Psoas muscle (tissue), 8 donors: ENCODE results near the gene TBX4. TPM values are rescaled to one million over a fixed set of nuclear protein-coding genes. Genes with fewer than 3 reads are reported as not detected.
"Not testable (repeated sequence)": the region's sequence is repeated elsewhere in the genome, so short reads cannot be mapped to it uniquely, and the experiment has no call there.

ENCODE experiments used
- ATAC-seq, 4 donors: fragments of 200-7000 bp; cut with Tn5 transposase; one replicate each; pipeline ENCODE4 v1.9.1; 2020; ENCODE audit warnings: moderate library complexity in 3 of 4, mild to moderate bottlenecking in 2 of 4
- DNase-seq, 2 donors: peaks; one replicate each; pipeline ENCODE4 v3.0.0-alpha.2; 2020
- H3K27ac ChIP-seq: fragments of 200-600 bp; one replicate; pipeline ENCODE4 v1.8.0; 2022
- H3K27me3 ChIP-seq, 3 donors: fragments of 200-600 bp in 1 of 3; one replicate each; pipeline versions ENCODE4 v1.6.1 to v1.8.0; 2013 to 2022; ENCODE audit warnings: low read length in 2 of 3, mild to moderate bottlenecking in 2 of 3, moderate library complexity in 1 of 3; ENCODE audit not compliant: insufficient read depth in 3 of 3
- H3K36me3 ChIP-seq, 2 donors: fragments of 200-600 bp in 1 of 2; one replicate each; pipeline versions ENCODE4 v1.6.1 to v1.8.0; 2013 to 2022; ENCODE audit warnings: low read depth in 1 of 2, mild to moderate bottlenecking in 1 of 2, moderate library complexity in 1 of 2; ENCODE audit not compliant: insufficient read depth in 1 of 2
- H3K4me1 ChIP-seq: fragments of 200-600 bp; one replicate; pipeline ENCODE4 v1.8.0; 2022
- H3K4me3 ChIP-seq: fragments of 200-600 bp; one replicate; pipeline ENCODE4 v1.8.0; 2022; ENCODE audit warnings: mild to moderate bottlenecking
- H3K9me3 ChIP-seq: fragments of 200-600 bp; one replicate; pipeline ENCODE4 v1.8.0; 2022
- WGBS, 3 donors: extraction: QIAGEN DNeasy Blood & Tissue Kit; methylation state at CpG; one replicate each; pipeline versions ENCODE4 v1.1.6 to v1.1.7; 2013; 5-methylcytosine and 5-hydroxymethylcytosine counted together
- intact Hi-C, 2 donors: fragments of 100-400 bp; cut with DNase I; formaldehyde crosslinking; loops; one replicate each; pipeline versions ENCODE4 v1.11.0 to v1.14.2; 2022
- polyA plus RNA-seq, 3 donors: library from polyadenylated mRNA; stranded (reverse); fragments of 200-250 nt; gene quantifications; one replicate each; pipeline ENCODE4 v1.2.3, GENCODE V29; 2013
- total RNA-seq, 4 donors: library from RNA; stranded (reverse); fragmentation: NEBNext Ultra II Directional in 2 of 4; extraction: Animal tissue kit (Norgen Biotek cat#: 25700) in 2 of 4; gene quantifications; one replicate each; pipeline versions ENCODE4 v1.2.1 to v1.2.4, GENCODE V29; 2021 to 2023
- TF ChIP-seq, protein P1 (sequence below): fragments of 200-600 bp; IDR thresholded peaks from one replicate; pipeline ENCODE4 v1.8.0; 2022; ENCODE audit warnings: antibody characterized with exemption
- donor health status: healthy with polysubstance abuse.
- donor health status: DM: no; HTN: no; CAD: no; lungs with moderate emphysema.
- donor health status: Bipolar disorder and iron deficiency.
- donor health status: healthy.
- donor health status: DM: yes; HTN: yes; CAD: no.
- donor health status: DM: no; HTN: no; CAD: no.
- donor health status: DM: no; HTN: no; CAD: no.
- donor health status: DM: yes; HTN: yes; CAD: no.

The TBX4 gene
- total and polyA plus RNA-seq, 7 donors: 0.22 TPM; not detected in 6

DNA sequence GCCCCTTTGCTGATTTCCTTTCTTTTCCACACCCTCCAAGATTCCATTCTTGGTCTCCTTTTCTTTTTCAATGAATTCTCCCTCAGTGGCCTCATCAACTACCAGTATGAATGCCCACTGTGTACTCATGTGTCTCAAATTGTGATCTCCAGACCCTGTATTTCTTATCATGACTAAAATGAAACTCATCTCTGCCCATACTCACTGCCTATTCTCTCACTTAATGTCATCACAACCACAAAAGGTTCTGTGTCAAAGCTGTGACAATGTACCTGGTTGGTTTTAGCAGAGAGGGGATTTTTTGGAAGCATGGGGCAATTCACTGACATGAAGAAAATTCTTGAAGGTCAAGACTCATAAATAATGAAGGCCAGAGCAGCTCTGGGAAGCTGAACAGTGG is 11.5 kb upstream of the TBX4 start:
- peaks cover under 1% of the 10 kb centered on the region for H3K9me3 ChIP-seq
- H3K36me3 ChIP-seq: no peaks in the 10 kb centered on the region
- H3K27ac ChIP-seq: no peak overlapping the region
- TF ChIP-seq, protein P1, sequence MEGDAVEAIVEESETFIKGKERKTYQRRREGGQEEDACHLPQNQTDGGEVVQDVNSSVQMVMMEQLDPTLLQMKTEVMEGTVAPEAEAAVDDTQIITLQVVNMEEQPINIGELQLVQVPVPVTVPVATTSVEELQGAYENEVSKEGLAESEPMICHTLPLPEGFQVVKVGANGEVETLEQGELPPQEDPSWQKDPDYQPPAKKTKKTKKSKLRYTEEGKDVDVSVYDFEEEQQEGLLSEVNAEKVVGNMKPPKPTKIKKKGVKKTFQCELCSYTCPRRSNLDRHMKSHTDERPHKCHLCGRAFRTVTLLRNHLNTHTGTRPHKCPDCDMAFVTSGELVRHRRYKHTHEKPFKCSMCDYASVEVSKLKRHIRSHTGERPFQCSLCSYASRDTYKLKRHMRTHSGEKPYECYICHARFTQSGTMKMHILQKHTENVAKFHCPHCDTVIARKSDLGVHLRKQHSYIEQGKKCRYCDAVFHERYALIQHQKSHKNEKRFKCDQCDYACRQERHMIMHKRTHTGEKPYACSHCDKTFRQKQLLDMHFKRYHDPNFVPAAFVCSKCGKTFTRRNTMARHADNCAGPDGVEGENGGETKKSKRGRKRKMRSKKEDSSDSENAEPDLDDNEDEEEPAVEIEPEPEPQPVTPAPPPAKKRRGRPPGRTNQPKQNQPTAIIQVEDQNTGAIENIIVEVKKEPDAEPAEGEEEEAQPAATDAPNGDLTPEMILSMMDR: no peak
- no peak overlapping the region for H3K4me3 ChIP-seq
- no peaks in the 10 kb centered on the region for H3K4me1 ChIP-seq
- intact Hi-C loops: no loop called here
- DNase-seq: no peak
- ATAC-seq: no peak
- H3K27me3 ChIP-seq: peaks cover 0 to 25% (median 2%) of the 10 kb centered on the region in 3 donors

DNA sequence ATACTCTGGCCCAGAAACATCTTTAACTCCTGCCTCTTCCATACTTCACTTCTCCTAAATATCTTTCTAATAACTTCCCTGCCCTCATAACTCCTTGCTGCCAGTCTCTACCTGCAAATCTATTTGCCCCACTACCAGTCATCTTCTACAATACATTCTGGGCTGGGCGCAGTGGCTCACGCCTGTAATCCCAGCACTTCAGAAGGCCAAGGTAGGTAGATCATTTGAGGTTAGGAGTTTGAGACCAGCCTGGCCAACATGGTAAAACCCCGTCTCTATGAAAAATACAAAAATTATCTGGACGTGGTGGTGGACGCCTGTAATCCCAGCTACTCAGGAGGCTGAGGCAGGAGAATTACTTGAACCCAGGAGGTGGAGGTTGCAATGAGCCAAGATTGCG is 10.7 kb upstream of the TBX4 start:
- 94 to 96% (median 96%) methylated on average over 6 of the region's 6 CpGs for WGBS, 3 donors

DNA sequence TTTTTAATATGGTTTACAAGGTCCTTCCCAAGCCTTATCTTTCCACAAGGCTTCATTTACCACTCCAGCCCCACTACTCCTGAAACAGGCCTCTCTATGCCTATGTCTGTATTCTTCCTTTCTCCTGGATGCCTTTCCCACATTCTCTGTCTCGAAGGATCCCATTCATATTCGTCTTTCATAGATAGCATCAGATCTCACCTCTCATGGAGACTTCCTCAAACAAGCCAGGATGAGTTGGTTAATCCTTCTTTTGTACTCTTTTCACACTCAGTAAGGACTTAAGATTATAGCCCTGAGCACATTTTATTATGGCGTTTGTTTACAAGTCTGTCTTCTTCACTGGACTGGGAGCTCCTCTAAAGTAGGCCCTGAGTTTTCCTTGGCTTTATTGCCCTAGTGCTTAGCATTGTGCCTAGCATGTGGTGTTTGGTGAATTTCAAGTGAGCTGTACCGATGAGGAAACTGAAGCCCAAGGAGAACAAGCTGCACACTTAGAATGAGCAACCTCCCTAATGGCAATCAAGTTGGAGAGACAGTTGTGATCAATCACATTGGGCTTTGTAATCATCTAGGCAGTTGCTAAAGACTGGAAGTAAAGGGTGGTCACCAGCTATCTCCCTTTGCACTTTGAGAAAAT is 10.0 kb upstream of the TBX4 start:
- intact Hi-C loops: no loop called here
- WGBS, 3 donors: 69 to 76% (median 74%) methylated on average over 4 of the region's 4 CpGs
- ATAC-seq: no peak

More for the DNA sequence above, 10.7 kb upstream of the TBX4 start:
- DNase-seq, intact Hi-C loops, H3K9me3 ChIP-seq, ATAC-seq, H3K4me3 ChIP-seq, H3K4me1 ChIP-seq, H3K27ac ChIP-seq, H3K36me3 ChIP-seq: not testable (repeated sequence)
- peaks cover 0 to 25% (median 2%) of the 10 kb centered on the region in 3 donors for H3K27me3 ChIP-seq

DNA sequence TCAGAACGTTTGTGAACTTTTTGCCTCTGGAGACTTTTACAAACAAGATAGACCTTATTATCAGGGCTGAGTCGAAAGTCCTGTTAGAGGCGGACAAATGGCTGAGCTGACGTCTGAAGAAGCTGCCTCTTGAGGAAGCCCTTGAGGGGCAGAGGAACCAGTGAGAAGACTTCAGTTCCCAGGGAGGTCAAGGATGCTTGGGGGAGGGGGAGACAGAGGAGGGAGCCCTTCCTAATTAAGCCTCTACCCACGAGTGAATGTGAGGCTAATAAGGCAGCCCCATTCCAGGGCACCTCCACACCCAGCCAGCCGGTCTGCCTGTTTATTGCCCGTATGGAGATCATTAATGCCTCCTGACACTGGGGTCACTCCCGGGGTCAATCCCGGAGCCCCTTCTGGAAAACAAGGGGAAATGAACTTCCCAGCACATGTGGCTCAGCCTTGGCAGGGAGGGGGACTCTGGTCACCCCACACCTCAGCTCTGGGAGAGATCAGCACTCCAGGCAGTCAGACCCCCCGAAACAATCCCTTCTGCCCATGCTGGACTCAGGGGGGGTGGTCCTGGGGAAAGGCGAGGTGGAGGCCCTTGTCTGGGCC is 9.2 kb upstream of the TBX4 start:
- DNase-seq: no peak
- Histone ChIP-seq H3K36me3 (no peaks in the 10 kb centered on the region), H3K4me1 (no peaks in the 10 kb centered on the region), H3K9me3 (no peaks in the 10 kb centered on the region), H3K27me3 (peaks cover 0 to 19% (median 2%) of the 10 kb centered on the region in 3 donors), H3K4me3 (no peak overlapping the region), H3K27ac (no peak overlapping the region)
- TF ChIP-seq, protein P1: no peak
- 51 to 55% (median 51%) methylated on average over 11 of the region's 11 CpGs for WGBS, 3 donors
- intact Hi-C loops: no loop called here
- no peak for ATAC-seq

More for the DNA sequence above, 10.0 kb upstream of the TBX4 start:
- TF ChIP-seq, protein P1: no peak
- no peaks in the 10 kb centered on the region for H3K36me3 ChIP-seq
- DNase-seq: no peak
- no peaks in the 10 kb centered on the region for H3K9me3 ChIP-seq
- no peak overlapping the region for H3K27ac ChIP-seq
- no peaks in the 10 kb centered on the region for H3K4me1 ChIP-seq
- H3K4me3 ChIP-seq: no peak overlapping the region
- peaks cover 0 to 22% (median 2%) of the 10 kb centered on the region in 3 donors for H3K27me3 ChIP-seq

DNA sequence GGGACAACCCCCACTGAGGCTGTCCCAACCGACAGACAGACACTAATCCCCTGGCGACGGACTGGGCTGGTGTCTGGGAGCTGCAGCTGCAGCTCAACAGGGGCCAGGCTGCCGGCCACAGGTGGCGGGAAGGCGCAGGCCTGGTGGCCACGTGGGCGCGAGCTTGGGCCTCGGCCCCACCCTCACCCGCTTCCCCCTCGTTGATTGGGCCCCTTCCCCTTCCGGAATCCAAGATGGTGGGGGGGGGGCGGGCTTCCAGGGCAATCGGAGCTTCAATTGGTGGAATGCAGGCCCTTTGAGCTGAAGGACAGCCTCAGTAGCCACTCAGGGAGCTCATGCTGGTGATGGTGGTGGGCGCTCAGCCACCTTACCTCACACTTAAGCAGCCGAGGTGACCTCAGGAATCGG is 8.7 kb upstream of the TBX4 start:
- H3K9me3 ChIP-seq: no peaks in the 10 kb centered on the region
- TF ChIP-seq, protein P1: no peak
- peak in 1 of 2 donors; percentile 60 for DNase-seq
- H3K4me3 ChIP-seq: no peak overlapping the region
- 39 to 69% (median 57%) methylated on average over 7 to 18 of the region's 18 CpGs for WGBS, 3 donors
- peak in 1 of 4 donors; percentile 45 for ATAC-seq
- intact Hi-C loops: no loop called here
- H3K27ac ChIP-seq: no peak overlapping the region
- peaks cover 0 to 19% (median 0%) of the 10 kb centered on the region in 3 donors for H3K27me3 ChIP-seq
- H3K4me1 ChIP-seq: no peaks in the 10 kb centered on the region
- no peaks in the 10 kb centered on the region for H3K36me3 ChIP-seq
